Mammary epithelial cell (primary cell): Measurements from ENCODE around the gene MDGA2.

ENCODE experiments used
- CTCF ChIP-seq, 2 donors: IDR thresholded peaks in 1 of 2; conservative IDR thresholded peaks in 1 of 2; 2 replicates each; pipeline ENCODE4 v1.5.1; 2011 to 2012; ENCODE audit warnings: inconsistent platforms in 2 of 2, low read length in 2 of 2, mild to moderate bottlenecking in 2 of 2, control low read depth in 1 of 2, low read depth in 1 of 2; ENCODE audit not compliant: insufficient read depth in 1 of 2; ENCODE audit errors: extremely low read depth in 1 of 2
- EZH2 ChIP-seq: IDR thresholded peaks from 2 replicates; pipeline ENCODE4 v1.6.1; 2012; ENCODE audit warnings: low read length, inconsistent platforms, borderline replicate concordance

GRCh38 chr14:47555333-47555732, 120.1 kb downstream of the MDGA2 start:
- TF ChIP-seq CTCF (conservative IDR thresholded peaks at IDR 0.05 in 1 of 2, IDR thresholded peaks at IDR 0.05 in 1 of 2; ENCODE audit: extremely low read depth in 1 of 2, insufficient read depth in 1 of 2, low read depth in 1 of 2, low read length in 2 of 2) (no peak), EZH2 (no peak)
